ENCODE results near the gene AGAP2.

DNA sequence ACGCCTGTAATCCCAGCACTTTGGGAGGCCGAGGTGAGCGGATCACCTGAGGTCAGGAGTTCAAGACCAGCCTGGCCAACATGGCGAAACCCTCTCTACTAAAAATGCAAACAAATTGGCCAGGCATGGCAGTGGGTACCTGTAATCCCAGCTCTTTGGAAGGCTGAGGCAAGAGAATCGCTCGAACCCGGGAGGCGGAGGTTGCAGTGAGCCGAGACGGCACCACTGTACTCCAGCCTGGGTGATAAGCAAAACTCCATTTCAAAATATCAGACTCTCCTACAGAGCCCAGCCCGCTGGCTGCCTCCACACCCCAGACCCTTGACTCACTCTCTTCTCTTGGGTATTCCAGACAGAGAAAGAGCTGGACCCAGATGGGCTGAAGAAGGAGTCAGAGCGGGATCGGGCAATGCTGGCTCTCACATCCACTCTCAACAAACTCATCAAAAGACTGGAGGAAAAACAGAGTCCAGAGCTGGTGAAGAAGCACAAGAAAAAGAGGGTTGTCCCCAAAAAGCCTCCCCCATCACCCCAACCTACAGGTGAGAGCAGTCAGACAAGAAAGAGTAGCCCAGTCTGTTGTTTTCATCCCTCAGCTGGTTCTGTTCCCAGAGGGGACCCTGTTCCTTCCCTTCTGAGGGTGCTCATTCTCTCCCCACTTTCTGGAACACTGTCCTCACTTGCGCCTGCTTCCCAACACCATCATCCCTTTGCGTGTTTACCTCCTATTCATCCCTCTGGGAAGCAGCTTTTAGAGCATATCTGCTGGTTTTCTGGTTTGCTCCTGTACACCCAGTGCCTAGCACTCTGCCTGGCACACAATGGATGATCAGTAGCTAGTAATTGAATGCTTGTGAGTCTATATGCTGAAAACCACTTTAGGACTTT is 19.7 kb downstream of the AGAP2 start:
- TF ChIP-seq CTCF (conservative IDR thresholded peaks at IDR 0.05) (no peak), ZFX (IDR thresholded peaks at IDR 0.05) (no peak)
